ENCODE results near the gene TRPM5. TPM values are rescaled to one million over a fixed set of nuclear protein-coding genes. Genes with fewer than 3 reads are reported as not detected.

TRPM5 gene
- total and polyA plus RNA-seq, 11 donors = not detected

DNA sequence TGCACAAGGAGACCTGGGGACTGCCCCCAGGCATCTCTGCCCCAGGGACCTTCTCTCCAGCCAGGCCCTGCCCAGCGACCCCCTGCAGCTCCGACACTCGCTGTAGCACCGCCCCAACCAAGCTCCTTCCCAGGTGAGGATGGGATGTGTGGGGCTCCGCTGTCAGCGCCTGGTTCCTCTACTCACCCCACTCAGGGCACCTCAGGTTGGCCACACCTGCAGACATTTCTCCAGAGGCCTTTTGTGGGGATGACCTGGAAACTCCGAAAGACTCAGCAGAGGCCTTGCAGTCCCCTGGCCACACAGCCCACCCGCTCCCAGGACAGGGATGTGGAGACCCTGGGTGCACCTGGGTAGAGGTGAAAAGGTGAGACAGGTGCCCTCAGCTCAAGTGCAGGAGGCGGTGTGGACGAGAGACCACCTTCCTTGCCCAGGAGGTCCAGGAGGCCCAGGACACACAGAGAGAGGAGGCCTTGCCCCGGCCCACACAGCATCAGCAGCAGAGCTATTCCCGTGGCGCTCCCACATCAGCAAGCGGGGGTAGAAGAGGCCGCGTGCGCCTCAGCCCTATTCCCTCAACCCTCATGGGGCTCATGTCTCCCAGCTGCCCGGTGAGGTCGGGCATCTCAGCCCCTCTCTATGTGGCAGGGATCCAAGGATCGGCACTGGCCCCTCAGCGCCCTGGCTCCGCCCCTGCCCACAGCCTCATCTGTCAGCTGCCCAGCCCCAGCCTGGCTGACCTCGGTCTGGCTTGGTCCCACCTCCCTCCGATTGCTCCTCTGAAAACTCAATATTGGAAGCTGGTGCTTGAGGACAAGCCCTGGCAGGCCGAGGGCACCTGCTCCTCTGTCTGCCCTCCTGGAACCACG is 20.9 kb downstream of the TRPM5 start:
- peaks cover 0 to 13% (median 0%) of the 10 kb centered on the region in 9 donors for H3K27me3 ChIP-seq
- no peak for TF ChIP-seq POLR2A (IDR thresholded peaks at IDR 0.05)
- TF ChIP-seq, protein P1, sequence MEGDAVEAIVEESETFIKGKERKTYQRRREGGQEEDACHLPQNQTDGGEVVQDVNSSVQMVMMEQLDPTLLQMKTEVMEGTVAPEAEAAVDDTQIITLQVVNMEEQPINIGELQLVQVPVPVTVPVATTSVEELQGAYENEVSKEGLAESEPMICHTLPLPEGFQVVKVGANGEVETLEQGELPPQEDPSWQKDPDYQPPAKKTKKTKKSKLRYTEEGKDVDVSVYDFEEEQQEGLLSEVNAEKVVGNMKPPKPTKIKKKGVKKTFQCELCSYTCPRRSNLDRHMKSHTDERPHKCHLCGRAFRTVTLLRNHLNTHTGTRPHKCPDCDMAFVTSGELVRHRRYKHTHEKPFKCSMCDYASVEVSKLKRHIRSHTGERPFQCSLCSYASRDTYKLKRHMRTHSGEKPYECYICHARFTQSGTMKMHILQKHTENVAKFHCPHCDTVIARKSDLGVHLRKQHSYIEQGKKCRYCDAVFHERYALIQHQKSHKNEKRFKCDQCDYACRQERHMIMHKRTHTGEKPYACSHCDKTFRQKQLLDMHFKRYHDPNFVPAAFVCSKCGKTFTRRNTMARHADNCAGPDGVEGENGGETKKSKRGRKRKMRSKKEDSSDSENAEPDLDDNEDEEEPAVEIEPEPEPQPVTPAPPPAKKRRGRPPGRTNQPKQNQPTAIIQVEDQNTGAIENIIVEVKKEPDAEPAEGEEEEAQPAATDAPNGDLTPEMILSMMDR (IDR thresholded peaks at IDR 0.05) = no peak
- no peaks in the 10 kb centered on the region for H3K36me3 ChIP-seq
- WGBS, 4 donors = 76 to 89% (median 80%) methylated on average over 15 to 26 of the region's 26 CpGs
- intact Hi-C loops (cut with DNase I) = no loop called here
- DNase-seq (peak in 2 of 5 donors; percentile 26 to 63), ATAC-seq (no peak)
- no peak overlapping the region for H3K4me3 ChIP-seq
- no peaks in the 10 kb centered on the region for H3K9me3 ChIP-seq
- H3K4me1 ChIP-seq = peaks cover 0 to 13% (median 0%) of the 10 kb centered on the region in 12 donors
- H3K27ac ChIP-seq = no peak overlapping the region

- Histone ChIP-seq H3K4me1 (peaks cover 0 to 13% (median 0%) of the 10 kb centered on the region in 12 donors), H3K27ac (no peak overlapping the region), H3K4me3 (no peak overlapping the region), H3K27me3 (peaks cover 0 to 13% (median 0%) of the 10 kb centered on the region in 9 donors), H3K36me3 (no peaks in the 10 kb centered on the region), H3K9me3 (no peaks in the 10 kb centered on the region)
- ATAC-seq (no peak), DNase-seq (peak in 2 of 5 donors; percentile 27 to 42)
- WGBS, 4 donors = 78 to 90% (median 84%) methylated on average over 9 to 14 of the region's 14 CpGs
- intact Hi-C loops (cut with DNase I) = no loop called here
- TF ChIP-seq, protein P1 (IDR thresholded peaks at IDR 0.05) = no peak
- no peak for TF ChIP-seq POLR2A (IDR thresholded peaks at IDR 0.05)
Observed at GRCh38 chr11:2422461-2423156, 21.7 kb downstream of the TRPM5 start.

DNA sequence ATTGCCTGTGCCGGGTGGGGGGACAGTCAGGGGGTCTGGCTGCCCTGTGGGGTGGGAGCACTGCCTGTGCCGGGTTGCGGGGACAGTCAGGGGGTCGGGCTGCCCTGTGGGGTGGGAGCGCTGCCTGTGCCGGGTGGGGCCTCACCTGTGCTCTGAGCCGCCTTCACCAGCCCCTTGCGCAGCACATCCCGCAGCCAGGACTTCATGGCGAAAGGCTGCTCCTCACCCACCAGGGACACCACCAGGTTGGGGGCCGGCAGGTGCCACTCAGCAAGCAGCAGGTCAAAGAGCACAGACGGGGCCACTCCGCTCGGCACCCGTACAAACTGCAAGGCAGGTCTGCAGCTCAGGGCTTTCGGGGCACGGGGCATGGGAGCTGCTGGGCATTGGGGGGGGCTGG is 22.3 kb downstream of the TRPM5 start:
- TF ChIP-seq POLR2A (IDR thresholded peaks at IDR 0.05) = no peak
- TF ChIP-seq, protein P1 (IDR thresholded peaks at IDR 0.05) = no peak
- Histone ChIP-seq H3K4me1 (peaks cover 0 to 13% (median 0%) of the 10 kb centered on the region in 12 donors), H3K36me3 (no peaks in the 10 kb centered on the region), H3K27me3 (peaks cover 0 to 13% (median 0%) of the 10 kb centered on the region in 9 donors), H3K27ac (no peak overlapping the region), H3K9me3 (no peaks in the 10 kb centered on the region), H3K4me3 (no peak overlapping the region)
- DNase-seq = peak in 3 of 5 donors; percentile 23 to 52 (median 25)
- intact Hi-C loops (cut with DNase I) = loop anchor here in 5 of 10 donors (2.0 kb wide), 4 partner anchors 117 to 235 kb away; no protein-coding TSS in a partner anchor
- 85 to 95% (median 88%) methylated on average over 11 to 17 of the region's 17 CpGs for WGBS, 4 donors
- no peak for ATAC-seq

Measured in heart left ventricle (tissue), 16 donors.